NB4 (cell line): ENCODE results near the gene FHIT.

ENCODE experiments used
- DNase-seq: peaks from one replicate; pipeline ENCODE4 v3.0.0; 2010; ENCODE audit warnings: low read depth
- H3K4me3 ChIP-seq: one replicate; pipeline ENCODE4 v1.5.1; 2011; ENCODE audit warnings: mild to moderate bottlenecking, low read depth, low read length, moderate library complexity
- MYC ChIP-seq: IDR thresholded peaks from 2 replicates; pipeline ENCODE4 v1.6.1; 2011; ENCODE audit warnings: low read depth, low read length
- POLR2A ChIP-seq: IDR thresholded peaks from 2 replicates; pipeline ENCODE4 v1.6.1; 2011; ENCODE audit warnings: mild to moderate bottlenecking; ENCODE audit not compliant: insufficient read length; ENCODE audit errors: extremely low read depth
- TF ChIP-seq, protein P1 (sequence below): IDR thresholded peaks from one replicate; pipeline ENCODE4 v1.5.1; 2012; ENCODE audit warnings: low read depth, low read length
- TF ChIP-seq, protein P2 (sequence below): IDR thresholded peaks from 2 replicates; pipeline ENCODE4 v1.6.1; 2011; ENCODE audit warnings: low read depth, low read length

The FHIT gene

DNA sequence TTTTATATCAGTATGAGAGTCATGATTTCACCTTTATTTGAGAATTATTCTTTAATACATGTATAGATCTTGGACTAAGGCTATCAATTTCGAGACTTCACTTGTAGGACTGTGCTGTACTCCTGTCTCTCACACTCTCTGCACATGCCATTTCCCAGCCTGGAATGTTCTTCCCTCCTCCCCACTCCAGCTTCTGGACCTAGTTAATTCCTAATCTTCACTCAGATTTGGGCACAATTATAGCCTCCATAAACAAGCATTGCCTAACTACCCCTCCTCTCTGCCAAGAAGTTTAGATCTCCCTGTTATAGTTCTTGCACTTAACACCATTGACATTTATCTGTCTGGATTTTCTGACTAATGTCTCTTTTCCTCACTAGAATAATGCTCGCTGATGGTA is 88.3 kb downstream of the FHIT start:
- no peak overlapping the region for H3K4me3 ChIP-seq
- TF ChIP-seq, protein P1, sequence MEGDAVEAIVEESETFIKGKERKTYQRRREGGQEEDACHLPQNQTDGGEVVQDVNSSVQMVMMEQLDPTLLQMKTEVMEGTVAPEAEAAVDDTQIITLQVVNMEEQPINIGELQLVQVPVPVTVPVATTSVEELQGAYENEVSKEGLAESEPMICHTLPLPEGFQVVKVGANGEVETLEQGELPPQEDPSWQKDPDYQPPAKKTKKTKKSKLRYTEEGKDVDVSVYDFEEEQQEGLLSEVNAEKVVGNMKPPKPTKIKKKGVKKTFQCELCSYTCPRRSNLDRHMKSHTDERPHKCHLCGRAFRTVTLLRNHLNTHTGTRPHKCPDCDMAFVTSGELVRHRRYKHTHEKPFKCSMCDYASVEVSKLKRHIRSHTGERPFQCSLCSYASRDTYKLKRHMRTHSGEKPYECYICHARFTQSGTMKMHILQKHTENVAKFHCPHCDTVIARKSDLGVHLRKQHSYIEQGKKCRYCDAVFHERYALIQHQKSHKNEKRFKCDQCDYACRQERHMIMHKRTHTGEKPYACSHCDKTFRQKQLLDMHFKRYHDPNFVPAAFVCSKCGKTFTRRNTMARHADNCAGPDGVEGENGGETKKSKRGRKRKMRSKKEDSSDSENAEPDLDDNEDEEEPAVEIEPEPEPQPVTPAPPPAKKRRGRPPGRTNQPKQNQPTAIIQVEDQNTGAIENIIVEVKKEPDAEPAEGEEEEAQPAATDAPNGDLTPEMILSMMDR: no peak
- TF ChIP-seq, protein P2, sequence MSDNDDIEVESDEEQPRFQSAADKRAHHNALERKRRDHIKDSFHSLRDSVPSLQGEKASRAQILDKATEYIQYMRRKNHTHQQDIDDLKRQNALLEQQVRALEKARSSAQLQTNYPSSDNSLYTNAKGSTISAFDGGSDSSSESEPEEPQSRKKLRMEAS: no peak

DNA sequence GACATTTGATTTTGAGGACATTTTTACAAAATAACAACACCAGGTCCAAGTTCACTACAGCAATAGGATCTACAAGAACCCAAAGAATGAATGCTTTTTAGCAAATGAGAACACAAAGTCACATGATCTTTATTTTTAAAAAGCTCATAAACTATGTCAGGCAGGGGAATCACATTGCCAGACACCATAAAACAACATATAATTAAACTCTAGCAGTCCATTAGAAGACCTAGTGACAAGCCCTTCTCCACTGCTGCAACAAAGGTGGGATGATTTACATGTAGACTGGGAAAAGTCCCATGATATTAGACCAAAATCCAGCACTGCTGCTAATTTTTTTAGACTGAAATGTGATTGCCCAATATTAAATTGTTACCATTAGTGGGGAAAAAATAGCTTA is 92.6 kb downstream of the FHIT start:
- DNase-seq: no peak
- no peak overlapping the region for H3K4me3 ChIP-seq
- TF ChIP-seq, protein P2: no peak
- TF ChIP-seq, protein P1: no peak
- TF ChIP-seq POLR2A: no peak
- TF ChIP-seq MYC: no peak

More for the DNA sequence above, 88.3 kb downstream of the FHIT start:
- DNase-seq: no peak

GRCh38 chr3:61158216-61158615 is 93.0 kb downstream of the FHIT start:
- no peak for DNase-seq
- TF ChIP-seq, protein P1: no peak
- TF ChIP-seq MYC (no peak), POLR2A (no peak)
- TF ChIP-seq, protein P2: no peak
- no peak overlapping the region for H3K4me3 ChIP-seq

- TF ChIP-seq, protein P2: no peak
- TF ChIP-seq, protein P1: no peak
- H3K4me3 ChIP-seq: no peak overlapping the region
- no peak for DNase-seq
Measured at GRCh38 chr3:61157414-61157813, 93.8 kb downstream of the FHIT start.

DNA sequence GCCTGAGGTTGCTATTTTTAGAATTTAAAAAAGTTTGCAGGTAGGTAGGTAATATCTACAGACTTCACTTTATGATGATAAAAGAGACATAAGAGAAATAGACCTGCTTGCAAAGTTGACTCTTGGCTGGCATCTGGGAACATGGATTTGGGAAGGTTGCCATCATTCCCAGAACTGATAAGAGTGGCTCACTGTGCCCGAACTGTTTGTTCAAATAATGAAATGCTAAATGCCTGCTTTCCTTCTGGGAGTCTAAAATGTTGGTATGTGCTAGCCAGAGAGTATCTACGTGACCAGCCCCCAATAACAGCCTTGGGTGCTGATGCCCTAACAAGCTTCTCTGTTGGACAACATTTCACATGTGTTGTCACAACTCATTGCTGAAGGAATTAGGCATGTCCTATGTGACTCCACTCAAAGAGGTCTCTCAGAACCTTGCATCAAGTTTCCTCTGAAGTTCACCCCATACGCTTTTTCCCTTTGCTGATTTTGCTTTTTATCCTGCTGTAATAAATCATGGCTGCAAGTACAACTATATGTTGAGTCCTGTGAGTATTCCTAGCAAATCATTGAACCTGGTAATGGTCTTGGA is 95.5 kb downstream of the FHIT start:
- DNase-seq: no peak
- TF ChIP-seq, protein P1: no peak
- TF ChIP-seq MYC (no peak), POLR2A (no peak)
- TF ChIP-seq, protein P2: no peak
- H3K4me3 ChIP-seq: no peak overlapping the region
